HEK293T (cell line): ENCODE data around the gene BAZ1A.
"Not testable (repeated sequence)": the region's sequence is repeated elsewhere in the genome, so short reads cannot be mapped to it uniquely, and the experiment has no call there.

Experiments
- CTCF ChIA-PET: fragments of 350-600 bp; formaldehyde crosslinking; extraction: SDS; loops from one replicate; lab custom pipeline; 2021; ENCODE audit warnings: antibody characterized with exemption, inconsistent platforms; lab: Yijun Ruan, JAX
- POLR2A ChIA-PET: fragments of 350-600 bp; formaldehyde crosslinking; extraction: SDS; loops from one replicate; lab custom pipeline; 2020; ENCODE audit warnings: antibody characterized with exemption, inconsistent platforms; lab: Yijun Ruan, JAX
- DNase-seq: peaks from one replicate; pipeline ENCODE4 v3.0.0; 2012; ENCODE audit warnings: mixed read lengths; ENCODE audit errors: extremely low spot score
- ARNT ChIP-seq: fragments of 450-650 bp; IDR thresholded peaks from 2 replicates; pipeline ENCODE4 v1.6.1; 2017; ENCODE audit warnings: mild to moderate bottlenecking
- BHLHE40 ChIP-seq: fragments of 450-650 bp; IDR thresholded peaks from 2 replicates; pipeline ENCODE4 v1.6.1; 2016; ENCODE audit warnings: mild to moderate bottlenecking, moderate library complexity, borderline replicate concordance
- CTBP1 ChIP-seq: fragments of 450-650 bp; IDR thresholded peaks from 2 replicates; pipeline ENCODE4 v1.6.1; 2016; ENCODE audit warnings: borderline replicate concordance
- ELF4 ChIP-seq: fragments of 450-650 bp; IDR thresholded peaks from 2 replicates; pipeline ENCODE4 v1.6.1; 2017; ENCODE audit warnings: antibody characterized with exemption
- FOXA1 ChIP-seq: fragments of 450-650 bp; IDR thresholded peaks from 2 replicates; pipeline ENCODE4 v1.6.1; 2016; ENCODE audit warnings: mild to moderate bottlenecking
- FOXK2 ChIP-seq: fragments of 450-650 bp; IDR thresholded peaks from 2 replicates; pipeline ENCODE4 v1.6.1; 2016; ENCODE audit warnings: mild to moderate bottlenecking
- FOXM1 ChIP-seq: fragments of 450-650 bp; IDR thresholded peaks from 2 replicates; pipeline ENCODE4 v1.6.1; 2017; ENCODE audit warnings: mild to moderate bottlenecking, borderline replicate concordance
- HDGF ChIP-seq: fragments of 450-650 bp; IDR thresholded peaks from 2 replicates; pipeline ENCODE4 v1.6.1; 2017; ENCODE audit warnings: antibody characterized with exemption, borderline replicate concordance
- L3MBTL2 ChIP-seq: fragments of 450-650 bp; conservative IDR thresholded peaks from 2 replicates; pipeline ENCODE4 v1.6.1; 2016; ENCODE audit warnings: mild to moderate bottlenecking
- LEF1 ChIP-seq: fragments of 450-650 bp; IDR thresholded peaks from 2 replicates; pipeline ENCODE4 v1.6.1; 2017; ENCODE audit warnings: mild to moderate bottlenecking, borderline replicate concordance
- NFRKB ChIP-seq: fragments of 450-650 bp; IDR thresholded peaks from 2 replicates; pipeline ENCODE4 v1.6.1; 2016; ENCODE audit warnings: mild to moderate bottlenecking, moderate library complexity
- PKNOX1 ChIP-seq: fragments of 450-650 bp; IDR thresholded peaks from 2 replicates; pipeline ENCODE4 v1.6.1; 2016
- SP1 ChIP-seq: fragments of 450-650 bp; IDR thresholded peaks from 2 replicates; pipeline ENCODE4 v1.6.1; 2017
- SUZ12 ChIP-seq: fragments of 450-650 bp; IDR thresholded peaks from 2 replicates; pipeline ENCODE4 v1.6.1; 2016; ENCODE audit warnings: mild to moderate bottlenecking
- TARDBP ChIP-seq: fragments of 450-650 bp; IDR thresholded peaks from 2 replicates; pipeline ENCODE4 v1.6.1; 2016
- ZNF384 ChIP-seq: fragments of 450-650 bp; IDR thresholded peaks from 2 replicates; pipeline ENCODE4 v1.6.1; 2016

The BAZ1A gene

GRCh38 chr14:34810028-34810427 is 65.1 kb downstream of the BAZ1A start:
- POLR2A ChIA-PET, result no interaction called here
- TF ChIP-seq ELF4 (no peak), ZNF384 (no peak), LEF1 (no peak), FOXM1 (no peak), CTBP1 (no peak)
- DNase-seq, result no peak
- CTCF ChIA-PET, result interaction anchor here (0.6 kb wide), 1 partner anchor 12 kb away, joined by 3 read pairs; no protein-coding TSS in a partner anchor

- DNase-seq, result no peak
- ChIA-PET CTCF (no interaction called here), POLR2A (no interaction called here)
- no peak for TF ChIP-seq ZNF384
- TF ChIP-seq HDGF, result no peak
- TF ChIP-seq TARDBP, result no peak
- TF ChIP-seq PKNOX1, result no peak
- no peak for TF ChIP-seq FOXM1
- no peak for TF ChIP-seq ARNT
- no peak for TF ChIP-seq CTBP1
- no peak for TF ChIP-seq FOXA1
- TF ChIP-seq NFRKB, result no peak
- no peak for TF ChIP-seq ELF4
Observed at GRCh38 chr14:34806257-34806656, 68.9 kb downstream of the BAZ1A start.

GRCh38 chr14:34804933-34805332 is 70.2 kb downstream of the BAZ1A start:
- DNase-seq, result no peak
- ChIA-PET POLR2A (no interaction called here), CTCF (no interaction called here)
- TF ChIP-seq FOXA1 (no peak), LEF1 (no peak), ARNT (no peak), PKNOX1 (no peak), NFRKB (no peak), SP1 (no peak), ZNF384 (no peak), HDGF (no peak), L3MBTL2 (no peak)

GRCh38 chr14:34798861-34799260 is 76.3 kb downstream of the BAZ1A start:
- CTCF ChIA-PET, DNase-seq, POLR2A ChIA-PET: not testable (repeated sequence)

- CTCF ChIA-PET, result no interaction called here
- DNase-seq, result no peak
- no peak for TF ChIP-seq CTBP1
- TF ChIP-seq SP1, result no peak
- TF ChIP-seq SUZ12, result no peak
- TF ChIP-seq ELF4, result no peak
- no peak for TF ChIP-seq FOXA1
- TF ChIP-seq ARNT, result no peak
- TF ChIP-seq FOXK2, result no peak
- TF ChIP-seq NFRKB, result no peak
- no peak for TF ChIP-seq L3MBTL2
- POLR2A ChIA-PET, result interaction anchor here (0.9 kb wide), 1 partner anchor 77 kb away, joined by 3 read pairs; the partner anchor contains the start of gene BAZ1A
Observed at GRCh38 chr14:34797747-34798583, 77.2 kb downstream of the BAZ1A start.

- TF ChIP-seq ZNF384 (no peak), NFRKB (no peak), PKNOX1 (no peak), TARDBP (no peak), HDGF (no peak)
- CTCF ChIA-PET, result no interaction called here
Observed at GRCh38 chr14:34796902-34797301, 78.3 kb downstream of the BAZ1A start.

GRCh38 chr14:34794941-34795340 is 80.2 kb downstream of the BAZ1A start:
- TF ChIP-seq FOXK2, result no peak
- TF ChIP-seq SP1, result no peak
- TF ChIP-seq BHLHE40, result no peak
- TF ChIP-seq SUZ12, result no peak
- no peak for TF ChIP-seq FOXM1
- no peak for TF ChIP-seq HDGF
- no peak for TF ChIP-seq FOXA1
- TF ChIP-seq CTBP1, result no peak
- no peak for TF ChIP-seq LEF1
- no peak for TF ChIP-seq ARNT
- TF ChIP-seq NFRKB, result no peak
- no peak for TF ChIP-seq L3MBTL2
- no peak for TF ChIP-seq ELF4
- TF ChIP-seq ZNF384, result no peak
- TF ChIP-seq TARDBP, result no peak
- POLR2A ChIA-PET, result no interaction called here
- DNase-seq, result no peak
- CTCF ChIA-PET, result no interaction called here

More at GRCh38 chr14:34796902-34797301, 78.3 kb downstream of the BAZ1A start:
- POLR2A ChIA-PET, result no interaction called here
- no peak for DNase-seq
